Inflammatory macrophage treated with lipopolysaccharide for 4 hours (primary cell): ENCODE data around the gene MECR.
"Not testable (repeated sequence)": the region's sequence is repeated elsewhere in the genome, so short reads cannot be mapped to it uniquely, and the experiment has no call there.

ENCODE experiments used
- DNase-seq: peaks from one replicate; pipeline ENCODE4 v3.0.0-alpha.2; 2020

MECR gene

GRCh38 chr1:29162476-29163138 is 68.1 kb downstream of the MECR start:
- no peak for DNase-seq

- DNase-seq, result no peak
Measured at GRCh38 chr1:29162025-29162424, 68.7 kb downstream of the MECR start.

- DNase-seq, result no peak
Measured at GRCh38 chr1:29159773-29160172, 71.0 kb downstream of the MECR start.

GRCh38 chr1:29157269-29157601 is 73.5 kb downstream of the MECR start:
- no peak for DNase-seq

GRCh38 chr1:29156543-29157268 is 74.0 kb downstream of the MECR start:
- DNase-seq, result no peak

- DNase-seq, result no peak
Measured at GRCh38 chr1:29152046-29152805, 78.5 kb downstream of the MECR start.

- DNase-seq, result not testable (repeated sequence)
Measured at GRCh38 chr1:29150346-29150745, 80.4 kb downstream of the MECR start.

GRCh38 chr1:29148656-29149491 is 81.9 kb downstream of the MECR start:
- DNase-seq, result no peak

GRCh38 chr1:29145739-29146437 is 84.8 kb downstream of the MECR start:
- DNase-seq, result no peak

- no peak for DNase-seq
Measured at GRCh38 chr1:29144178-29144577, 86.6 kb downstream of the MECR start.

- no peak for DNase-seq
Measured at GRCh38 chr1:29142714-29143113, 88.0 kb downstream of the MECR start.
